CMK (cell line): ENCODE measurements around the gene GOLPH3L.
A peak's percentile ranks its signal among the peaks of the same experiment; 100 is the strongest.
"Not testable (repeated sequence)": the region's sequence is repeated elsewhere in the genome, so short reads cannot be mapped to it uniquely, and the experiment has no call there.

Source experiments
- DNase-seq: peaks from one replicate; pipeline ENCODE4 v3.0.0-alpha.2; 2010; ENCODE audit warnings: low read depth

The GOLPH3L gene

GRCh38 chr1:150696995-150697927 is at the start of gene GOLPH3L:
Gene GOLPH3L, minus strand, starts transcription at chr1:150697154. Its CDS starts 2,316 bp downstream, at chr1:150694838.
- DNase-seq = peak; percentile 95

GRCh38 chr1:150730130-150730721 is 33.3 kb upstream of the GOLPH3L start:
- DNase-seq = no peak

- no peak for DNase-seq
Measured at GRCh38 chr1:150724336-150724735, 27.4 kb upstream of the GOLPH3L start.

GRCh38 chr1:150720703-150721102 is 23.7 kb upstream of the GOLPH3L start, which contains the start of gene HORMAD1:
Gene HORMAD1, minus strand, starts transcription at chr1:150720895. Its CDS starts 1,390 bp downstream, at chr1:150719505.
- no peak for DNase-seq

- no peak for DNase-seq
Measured at GRCh38 chr1:150720098-150720497, 23.1 kb upstream of the GOLPH3L start.

- DNase-seq = no peak
Measured at GRCh38 chr1:150718225-150718891, 21.4 kb upstream of the GOLPH3L start.

- not testable (repeated sequence) for DNase-seq
Measured at GRCh38 chr1:150709031-150709430, 12.1 kb upstream of the GOLPH3L start.

- DNase-seq = no peak
Measured at GRCh38 chr1:150708595-150708994, 11.6 kb upstream of the GOLPH3L start.

- no peak for DNase-seq
Measured at GRCh38 chr1:150706091-150706490, 9.1 kb upstream of the GOLPH3L start.

GRCh38 chr1:150703427-150703826 is 6.5 kb upstream of the GOLPH3L start:
- DNase-seq = no peak

GRCh38 chr1:150696590-150696989 is 364 bp downstream of the GOLPH3L start:
- DNase-seq = no peak

GRCh38 chr1:150696162-150696561 is 792 bp downstream of the GOLPH3L start:
- DNase-seq = no peak

GRCh38 chr1:150695561-150695960 is 1.4 kb downstream of the GOLPH3L start:
- DNase-seq = no peak

GRCh38 chr1:150692720-150693119 is 4.2 kb downstream of the GOLPH3L start:
- no peak for DNase-seq

- DNase-seq = no peak
Measured at GRCh38 chr1:150688763-150689162, 8.2 kb downstream of the GOLPH3L start.

- DNase-seq = no peak
Measured at GRCh38 chr1:150686275-150686674, 10.7 kb downstream of the GOLPH3L start.

GRCh38 chr1:150683914-150684313 is 13.0 kb downstream of the GOLPH3L start:
- no peak for DNase-seq

- DNase-seq = no peak
Measured at GRCh38 chr1:150678988-150679387, 18.0 kb downstream of the GOLPH3L start.

- no peak for DNase-seq
Measured at GRCh38 chr1:150674881-150675280, 22.1 kb downstream of the GOLPH3L start.

- no peak for DNase-seq
Measured at GRCh38 chr1:150663321-150663720, 33.6 kb downstream of the GOLPH3L start.

GRCh38 chr1:150662811-150663210 is 34.1 kb downstream of the GOLPH3L start:
- no peak for DNase-seq

GRCh38 chr1:150661156-150661555 is 35.8 kb downstream of the GOLPH3L start:
- DNase-seq = no peak

- no peak for DNase-seq
Measured at GRCh38 chr1:150660584-150660983, 36.4 kb downstream of the GOLPH3L start.
